GM20000 (cell line): ENCODE data around the gene PANK4.

Experiments
- DNase-seq: peaks from one replicate; pipeline ENCODE4 v3.0.0; 2012; ENCODE audit warnings: low spot score
- TF ChIP-seq, protein P1 (sequence below): IDR thresholded peaks from 2 replicates; pipeline ENCODE4 v1.5.1; 2012; ENCODE audit warnings: mild to moderate bottlenecking, control low read depth; ENCODE audit errors: extremely low read depth, missing control alignments

PANK4 gene

DNA sequence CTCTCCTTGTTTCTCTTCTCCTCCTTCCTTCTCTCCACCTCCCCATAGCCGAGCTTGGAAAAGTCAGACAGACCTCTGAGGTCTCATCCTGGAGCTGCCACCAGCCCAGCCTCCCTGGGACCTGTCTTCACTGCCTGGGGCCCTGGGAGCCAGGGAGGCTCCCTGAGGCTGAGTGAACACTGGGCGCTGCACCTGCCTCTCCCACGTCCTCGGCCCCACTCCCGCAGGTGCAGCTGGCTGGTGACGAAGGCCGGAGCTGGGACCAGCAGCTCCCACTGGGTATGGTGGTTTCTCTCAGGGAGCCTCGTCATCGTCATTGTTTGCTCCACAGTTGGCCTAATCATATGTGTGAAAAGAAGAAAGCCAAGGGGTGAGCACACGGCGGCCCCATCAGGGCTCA is 35.0 kb upstream of the PANK4 start:
- TF ChIP-seq, protein P1, sequence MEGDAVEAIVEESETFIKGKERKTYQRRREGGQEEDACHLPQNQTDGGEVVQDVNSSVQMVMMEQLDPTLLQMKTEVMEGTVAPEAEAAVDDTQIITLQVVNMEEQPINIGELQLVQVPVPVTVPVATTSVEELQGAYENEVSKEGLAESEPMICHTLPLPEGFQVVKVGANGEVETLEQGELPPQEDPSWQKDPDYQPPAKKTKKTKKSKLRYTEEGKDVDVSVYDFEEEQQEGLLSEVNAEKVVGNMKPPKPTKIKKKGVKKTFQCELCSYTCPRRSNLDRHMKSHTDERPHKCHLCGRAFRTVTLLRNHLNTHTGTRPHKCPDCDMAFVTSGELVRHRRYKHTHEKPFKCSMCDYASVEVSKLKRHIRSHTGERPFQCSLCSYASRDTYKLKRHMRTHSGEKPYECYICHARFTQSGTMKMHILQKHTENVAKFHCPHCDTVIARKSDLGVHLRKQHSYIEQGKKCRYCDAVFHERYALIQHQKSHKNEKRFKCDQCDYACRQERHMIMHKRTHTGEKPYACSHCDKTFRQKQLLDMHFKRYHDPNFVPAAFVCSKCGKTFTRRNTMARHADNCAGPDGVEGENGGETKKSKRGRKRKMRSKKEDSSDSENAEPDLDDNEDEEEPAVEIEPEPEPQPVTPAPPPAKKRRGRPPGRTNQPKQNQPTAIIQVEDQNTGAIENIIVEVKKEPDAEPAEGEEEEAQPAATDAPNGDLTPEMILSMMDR = no peak
- DNase-seq = no peak

DNA sequence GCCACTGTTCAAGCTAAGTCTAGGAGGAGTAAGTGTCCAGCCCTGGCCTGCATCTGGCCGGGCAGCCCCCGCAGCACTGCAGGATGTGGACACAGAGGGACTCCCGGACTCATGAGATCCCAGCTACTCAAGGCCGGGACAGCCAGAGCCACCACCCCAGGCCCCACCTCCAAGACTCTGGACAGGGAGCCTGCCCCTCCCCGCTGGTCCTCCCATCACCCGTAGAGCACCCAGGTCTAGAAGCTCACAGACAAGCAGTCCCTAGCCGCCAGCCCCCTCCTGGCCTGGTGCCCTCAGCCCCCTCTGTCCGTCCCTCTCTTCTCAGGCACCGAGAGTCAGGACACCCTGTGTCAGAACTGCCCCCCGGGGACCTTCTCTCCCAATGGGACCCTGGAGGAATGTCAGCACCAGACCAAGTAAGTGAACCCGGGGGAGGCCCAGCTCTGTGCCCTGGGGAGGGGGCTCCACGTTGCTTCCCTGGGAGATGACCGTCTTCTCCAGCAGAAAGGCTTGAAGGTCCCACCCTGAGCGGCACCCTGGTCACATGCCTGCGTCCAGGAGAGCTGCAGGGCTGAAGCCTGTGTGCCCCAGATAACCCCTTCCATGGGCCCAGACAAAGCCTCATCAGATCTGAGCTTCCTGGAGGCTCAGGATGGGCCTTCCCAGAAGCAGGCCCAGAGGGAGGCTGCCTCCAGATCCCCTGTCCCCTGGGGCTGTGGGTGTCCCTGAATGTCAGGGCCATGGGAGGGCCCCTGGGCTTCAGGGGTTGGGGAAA is 34.1 kb upstream of the PANK4 start:
- DNase-seq = no peak
- TF ChIP-seq, protein P1 = no peak

DNA sequence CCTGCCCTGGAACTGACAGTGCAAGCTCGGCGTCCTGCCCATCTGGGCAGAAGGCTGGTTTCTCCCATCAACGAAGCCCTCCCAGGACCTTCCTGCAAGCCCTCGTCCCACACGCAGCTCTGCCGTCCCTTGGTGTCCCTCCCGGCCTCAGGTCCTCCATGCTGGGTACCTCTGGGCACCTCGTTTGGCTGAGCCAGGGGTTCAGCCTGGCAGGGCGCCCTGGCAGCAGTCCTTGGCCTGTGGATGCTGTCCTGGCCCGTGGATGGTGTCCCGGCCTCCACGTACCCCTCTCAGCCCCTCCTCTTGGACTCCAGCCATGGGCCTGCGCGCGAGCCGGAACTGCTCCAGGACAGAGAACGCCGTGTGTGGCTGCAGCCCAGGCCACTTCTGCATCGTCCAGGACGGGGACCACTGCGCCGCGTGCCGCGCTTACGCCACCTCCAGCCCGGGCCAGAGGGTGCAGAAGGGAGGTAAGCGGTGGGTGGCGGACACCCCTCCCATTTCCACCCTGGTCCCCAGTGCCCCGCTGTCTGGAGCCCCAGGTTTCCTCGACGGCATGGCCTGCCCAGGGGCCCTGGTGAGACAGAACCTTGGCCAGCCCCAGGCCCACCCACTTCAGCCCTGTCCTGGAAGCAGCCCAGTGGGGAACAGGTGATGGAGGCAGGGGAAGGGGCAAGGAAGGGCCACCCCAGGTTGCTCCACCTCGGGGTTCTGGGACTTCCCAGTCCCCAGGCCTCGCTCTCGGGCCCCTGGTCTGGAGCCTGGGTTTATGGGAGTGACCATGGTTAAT is 33.3 kb upstream of the PANK4 start:
- DNase-seq = no peak
- TF ChIP-seq, protein P1 = no peak

DNA sequence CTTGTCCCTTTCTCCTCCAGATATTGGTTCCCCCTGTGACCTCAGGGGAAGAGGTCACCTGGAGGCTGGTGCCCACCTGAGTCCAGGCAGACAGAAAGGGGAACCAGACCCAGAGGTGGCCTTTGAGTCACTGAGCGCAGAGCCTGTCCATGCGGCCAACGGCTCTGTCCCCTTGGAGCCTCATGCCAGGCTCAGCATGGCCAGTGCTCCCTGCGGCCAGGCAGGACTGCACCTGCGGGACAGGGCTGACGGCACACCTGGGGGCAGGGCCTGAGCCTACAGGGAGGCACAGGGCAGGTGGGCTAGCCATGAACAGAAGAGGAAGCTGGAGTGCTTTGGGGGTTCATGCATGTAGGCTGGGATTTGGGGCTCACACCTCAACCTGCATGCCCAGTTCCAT is 32.5 kb upstream of the PANK4 start:
- no peak for DNase-seq
- TF ChIP-seq, protein P1 = no peak

DNA sequence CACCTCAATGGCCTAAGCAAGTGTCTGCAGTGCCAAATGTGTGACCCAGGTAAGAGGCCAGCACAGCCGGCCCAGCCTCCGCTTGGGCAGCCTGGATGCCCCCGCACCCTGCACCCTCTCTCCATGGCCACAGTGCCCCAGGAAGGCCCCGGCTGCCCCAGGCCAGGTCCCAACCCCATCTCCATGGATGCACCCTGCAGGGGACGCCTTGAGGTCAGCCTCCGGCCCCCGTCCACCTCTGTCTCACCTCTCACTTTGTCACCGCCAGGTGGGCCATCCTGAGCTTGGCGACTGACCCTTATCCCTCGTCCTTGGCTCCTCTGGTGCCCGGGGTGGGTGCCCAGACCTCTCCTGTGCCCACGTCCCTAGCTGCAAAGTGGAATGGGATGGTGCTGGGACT is 32.0 kb upstream of the PANK4 start:
- DNase-seq = no peak
- TF ChIP-seq, protein P1 = no peak

DNA sequence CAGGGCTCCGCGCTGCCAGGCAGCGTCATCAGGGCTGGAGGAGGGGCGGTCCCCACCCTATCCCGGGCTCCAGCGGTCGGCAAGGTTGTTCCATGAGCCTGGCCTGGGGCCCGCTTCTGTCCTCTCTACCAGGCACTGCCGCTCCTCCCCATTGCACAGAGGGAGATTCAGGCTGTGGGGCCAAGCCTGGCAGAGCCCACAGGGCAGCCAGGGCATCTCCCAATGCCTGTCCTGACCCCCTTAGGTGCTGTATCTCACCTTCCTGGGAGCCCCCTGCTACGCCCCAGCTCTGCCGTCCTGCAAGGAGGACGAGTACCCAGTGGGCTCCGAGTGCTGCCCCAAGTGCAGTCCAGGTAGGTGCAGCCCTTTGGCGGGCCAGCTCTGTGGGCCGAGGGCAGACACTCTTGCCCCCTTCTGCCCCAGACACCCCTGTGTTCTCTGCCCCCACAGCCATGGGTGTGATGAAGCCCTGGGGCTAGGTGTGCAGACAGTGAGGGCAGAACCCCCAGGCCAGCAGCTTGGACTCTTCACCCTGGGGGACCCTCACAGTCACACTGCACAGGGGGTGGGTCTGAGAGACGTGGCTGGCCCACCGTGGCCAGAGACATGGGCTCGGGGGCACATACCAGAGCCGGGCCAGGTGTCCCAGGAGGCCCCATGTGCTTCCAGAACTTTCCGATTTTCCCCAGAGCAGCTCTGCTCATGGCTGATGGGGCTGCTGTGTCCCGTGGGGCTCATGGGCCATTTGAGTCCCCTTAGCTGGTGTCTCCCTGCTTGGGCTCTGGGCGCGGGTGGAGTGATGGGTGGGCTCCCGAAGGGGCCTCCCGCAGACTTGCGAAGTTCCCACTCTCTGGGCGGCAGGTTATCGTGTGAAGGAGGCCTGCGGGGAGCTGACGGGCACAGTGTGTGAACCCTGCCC is 31.3 kb upstream of the PANK4 start:
- TF ChIP-seq, protein P1 = no peak
- no peak for DNase-seq
